Measurements from ENCODE around the gene ARRDC2.

GRCh38 chr19:17967257-17968051 is 40.5 kb upstream of the ARRDC2 start:
- TF ChIP-seq SUZ12 (IDR thresholded peaks at IDR 0.05; ENCODE audit: extremely low read depth, insufficient read depth, insufficient read length) (no peak), YY1 (IDR thresholded peaks at IDR 0.05; ENCODE audit: insufficient read depth, insufficient read length) (no peak), ZNF274 (IDR thresholded peaks at IDR 0.05; ENCODE audit: low read depth, low read length) (no peak)
